DMS 273 (cell line): ENCODE data around the gene SSBP3.
"Not testable (repeated sequence)": the region's sequence is repeated elsewhere in the genome, so short reads cannot be mapped to it uniquely, and the experiment has no call there.

Experiments used
- DNase-seq: peaks from one replicate; lab custom pipeline; 2025; ENCODE audit not compliant: unreplicated experiment; lab: John Stamatoyannopoulos, UW

SSBP3 gene

DNA sequence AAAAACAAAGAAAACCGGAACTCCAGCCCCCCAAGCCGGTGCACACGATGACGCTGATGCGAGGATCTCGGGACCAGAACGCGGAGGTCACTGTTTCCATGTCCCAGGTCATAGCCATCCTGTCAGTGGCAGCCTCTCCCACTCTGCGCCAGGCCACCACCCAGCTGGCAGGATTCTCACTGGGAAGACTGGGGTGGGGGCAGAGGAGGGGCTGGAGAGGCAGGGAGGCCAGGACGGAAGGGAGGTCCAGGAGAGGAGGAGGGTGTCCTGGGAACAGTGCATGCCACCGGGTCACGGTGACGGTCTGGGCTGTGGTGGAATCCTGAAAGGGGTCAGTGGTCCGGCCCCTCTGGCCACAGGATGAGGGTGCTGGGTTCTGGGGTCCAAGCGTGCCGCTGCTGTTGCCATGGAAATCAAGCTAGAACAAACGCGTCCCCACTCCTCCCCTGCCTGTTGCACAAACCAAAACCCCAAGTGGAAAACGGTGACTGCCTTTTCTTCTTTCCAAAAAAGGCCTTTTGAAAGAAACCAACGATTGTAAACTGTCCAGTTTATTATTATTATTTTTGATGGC, 180.1 kb downstream of the SSBP3 start:
- no peak for DNase-seq

DNA sequence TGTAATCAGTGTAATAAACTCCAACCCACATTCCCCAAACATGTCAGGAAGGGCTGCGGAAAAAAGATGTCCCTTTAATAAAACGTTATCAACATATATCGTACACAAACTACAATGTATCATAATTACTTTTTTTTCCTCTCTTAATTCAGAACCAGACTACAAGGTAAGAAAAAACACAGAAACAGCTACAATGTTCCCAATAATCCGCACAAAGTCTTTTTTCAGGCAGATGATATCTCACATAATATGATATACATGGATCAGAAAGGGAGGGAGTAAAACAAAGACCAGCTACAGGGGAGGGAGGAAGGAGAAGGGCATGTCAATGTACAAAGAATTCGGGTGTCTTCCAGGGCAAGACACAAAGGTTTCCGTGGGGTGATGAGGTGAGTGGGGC, 180.8 kb downstream of the SSBP3 start:
- no peak for DNase-seq

DNA sequence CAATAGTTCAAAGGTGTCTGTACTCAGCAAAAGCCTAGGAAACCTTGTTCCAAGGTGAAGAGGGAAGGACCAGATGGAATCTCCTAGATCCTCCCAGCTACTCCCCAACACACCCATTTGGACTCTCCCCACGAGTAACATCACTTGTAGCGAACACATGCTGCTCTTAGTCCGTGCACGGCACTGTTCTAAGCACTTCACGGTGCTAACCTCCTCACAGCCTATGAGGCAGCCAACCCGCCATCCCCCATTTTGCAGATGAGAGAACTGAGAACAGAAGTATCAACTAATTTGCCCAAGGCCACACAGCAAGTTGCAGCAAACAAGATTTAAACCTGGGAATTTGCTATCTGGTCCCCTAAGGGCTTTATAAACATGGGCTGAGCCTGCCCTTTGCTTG, 182.0 kb downstream of the SSBP3 start:
- DNase-seq, result no peak

DNA sequence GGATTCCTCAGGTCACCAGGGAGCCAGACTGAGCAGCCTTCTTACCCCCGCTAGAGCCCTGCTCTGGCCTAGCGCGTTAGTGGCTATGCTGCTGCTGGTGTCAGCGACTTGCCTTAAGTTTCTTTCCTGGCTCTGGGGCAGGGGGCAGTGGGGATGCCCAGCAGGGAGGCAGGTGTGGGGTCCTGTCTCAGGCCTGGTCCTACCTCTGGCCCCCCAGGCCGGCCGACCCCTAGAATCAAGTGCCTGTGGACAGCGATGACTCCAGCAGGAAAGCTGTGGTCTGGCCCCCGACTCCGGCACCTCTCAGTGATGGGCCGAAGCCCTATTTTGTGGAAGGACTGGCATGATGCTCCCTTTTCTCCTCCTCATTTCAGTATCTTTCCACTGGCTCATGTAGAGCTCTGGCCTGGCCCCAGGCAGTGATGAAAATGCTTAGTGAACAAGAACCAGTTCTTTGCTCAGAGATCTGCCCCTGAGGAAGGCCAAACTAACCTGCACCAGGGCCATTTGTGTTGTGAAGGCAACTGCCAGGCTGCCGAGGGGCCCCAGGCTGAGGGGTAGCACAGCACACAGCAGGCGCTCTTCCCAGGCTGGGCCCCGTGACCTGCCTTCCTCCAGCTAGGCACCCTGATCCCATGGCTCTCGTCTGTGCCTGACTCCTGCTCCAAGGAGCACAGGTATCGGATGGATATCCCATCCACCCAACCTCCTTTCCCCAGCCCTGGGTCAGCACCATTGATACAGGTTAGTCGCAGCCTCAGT, 182.6 kb downstream of the SSBP3 start:
- DNase-seq, result no peak

DNA sequence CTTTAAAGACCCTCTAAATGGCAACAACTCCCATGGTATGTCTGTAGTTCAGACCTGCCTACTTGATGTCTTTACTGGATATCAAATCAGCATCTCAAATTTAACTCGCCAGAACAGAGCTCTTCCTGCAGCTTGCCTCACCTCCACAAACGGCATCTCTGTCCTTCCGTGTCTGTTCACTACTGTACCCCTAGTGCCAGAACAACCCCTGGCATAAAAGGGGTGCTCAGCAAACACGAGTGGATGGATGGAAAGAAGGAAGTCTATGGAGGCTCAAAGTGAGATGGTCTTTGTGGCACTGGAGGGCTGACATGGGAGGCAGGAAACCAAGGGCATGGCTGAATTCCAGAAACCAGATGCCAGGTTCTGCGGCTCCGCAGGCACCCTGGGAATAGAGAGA, 183.5 kb downstream of the SSBP3 start:
- peak; percentile 34 for DNase-seq

DNA sequence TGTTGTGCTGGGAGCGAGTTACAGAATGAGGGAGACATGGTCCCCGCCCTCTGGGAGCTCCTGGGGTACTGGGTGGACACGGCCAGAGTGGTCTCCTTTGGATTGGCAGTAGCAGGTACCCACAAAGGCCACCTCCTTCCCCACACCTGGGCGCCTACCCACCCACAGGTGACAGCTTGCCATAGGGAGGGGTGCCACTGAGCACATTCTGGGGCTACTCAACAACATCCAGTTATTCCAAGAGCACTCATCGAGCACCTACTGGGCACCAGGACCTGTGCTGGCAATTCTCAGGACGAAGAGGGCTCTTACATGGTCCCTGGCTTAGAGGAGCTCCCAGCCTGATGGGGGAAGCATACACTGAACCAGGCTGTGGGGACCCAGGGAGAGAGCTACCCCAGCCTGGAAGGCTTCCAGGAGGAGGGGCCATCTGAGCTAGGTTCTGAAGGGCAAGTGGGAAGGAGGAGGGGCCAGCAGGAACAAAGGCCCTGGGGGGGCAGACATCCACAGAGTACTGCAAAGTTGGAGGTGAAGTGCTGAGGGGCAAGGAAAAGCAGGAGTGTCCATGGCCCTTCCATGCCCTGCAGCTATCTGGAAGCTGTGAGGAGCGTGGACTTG, 184.2 kb downstream of the SSBP3 start:
- peak; percentile 59 for DNase-seq

DNA sequence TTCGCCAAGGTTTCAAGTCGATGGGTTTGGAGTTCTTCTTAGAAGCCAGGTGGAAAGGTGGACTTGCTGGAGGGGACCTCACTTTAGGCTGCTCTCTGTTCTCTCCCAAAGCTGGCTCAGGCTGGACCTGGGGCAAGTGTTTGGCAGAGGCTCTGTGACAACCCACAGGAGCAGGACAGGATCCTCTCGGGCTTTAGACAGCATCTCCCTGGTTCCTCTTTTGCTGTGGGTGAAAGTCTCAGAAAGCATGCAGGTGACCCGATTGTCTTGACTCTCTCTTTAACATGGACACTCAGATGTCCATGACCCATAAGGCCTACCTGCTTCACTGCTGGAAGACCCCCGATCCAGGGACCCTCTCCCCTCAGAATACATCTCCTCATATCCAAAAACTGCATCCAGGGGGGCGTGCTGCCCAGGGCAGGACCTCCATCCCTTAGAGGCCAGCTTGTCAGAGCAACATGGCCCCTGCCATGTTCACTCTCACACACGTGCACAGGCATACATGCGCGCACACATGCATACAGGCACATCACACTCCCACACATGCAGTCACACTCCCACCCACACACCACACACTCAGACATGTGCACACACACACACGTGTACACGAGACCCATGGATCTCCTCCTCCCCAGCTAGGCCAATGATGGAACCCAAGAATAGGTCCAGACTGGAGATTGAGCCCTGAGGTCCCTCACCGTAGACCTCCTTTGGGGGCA, 184.9 kb downstream of the SSBP3 start:
- no peak for DNase-seq

DNA sequence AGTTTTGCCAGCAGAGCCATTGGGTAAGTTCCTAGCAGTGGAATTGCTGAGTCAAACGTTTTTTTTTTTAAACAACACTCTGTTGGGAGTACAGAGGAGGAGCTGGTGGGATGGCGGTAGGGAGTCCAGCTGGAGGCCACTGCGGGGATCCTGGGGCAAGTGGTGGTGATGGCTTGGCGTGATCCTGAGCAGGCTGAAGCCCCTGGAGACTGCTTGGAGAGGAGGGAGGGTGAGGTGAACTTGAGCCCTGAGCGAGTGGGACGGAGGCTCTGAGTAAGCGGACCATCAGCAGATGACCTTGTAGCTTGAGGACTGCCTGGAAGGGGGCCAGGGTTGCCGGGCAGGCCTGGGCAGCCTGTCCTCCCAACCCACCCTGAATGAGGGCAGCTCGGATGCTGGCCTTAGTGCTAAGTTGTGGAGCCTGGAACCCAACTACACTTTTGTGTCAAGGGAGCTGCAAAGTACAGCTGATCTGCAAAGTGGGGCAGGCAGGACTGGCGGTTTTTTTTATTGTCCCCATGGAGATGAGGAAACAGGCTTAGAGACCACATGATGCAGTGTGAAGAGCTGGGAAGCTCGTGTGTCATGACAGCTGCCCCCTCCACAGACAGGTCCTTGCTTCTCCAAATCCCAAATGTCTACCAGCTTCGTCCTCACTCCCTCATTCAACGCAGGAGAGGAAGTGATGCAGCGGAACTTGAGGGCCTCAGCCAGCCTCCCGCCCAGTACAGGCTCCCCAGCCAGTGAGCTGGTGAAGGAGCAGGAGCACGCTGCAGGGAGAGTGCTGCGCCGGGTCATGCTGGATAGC, 186.0 kb downstream of the SSBP3 start:
- DNase-seq, result peak; percentile 65

DNA sequence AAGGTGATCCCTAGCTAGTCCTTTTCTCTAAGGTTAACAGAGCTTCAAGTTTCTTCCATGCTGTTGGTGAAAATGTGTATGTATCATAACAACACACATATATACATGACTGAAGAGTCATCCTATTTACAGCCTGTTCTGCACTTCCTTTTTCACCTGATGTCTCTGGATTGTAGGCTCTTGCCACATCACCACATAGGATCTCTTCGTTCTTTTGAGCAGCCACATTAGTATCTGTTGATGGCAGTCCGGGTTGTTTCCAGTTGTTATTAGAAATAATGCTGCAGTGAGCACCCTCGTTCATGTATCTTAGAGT, 186.5 kb downstream of the SSBP3 start:
- DNase-seq, result no peak

DNA sequence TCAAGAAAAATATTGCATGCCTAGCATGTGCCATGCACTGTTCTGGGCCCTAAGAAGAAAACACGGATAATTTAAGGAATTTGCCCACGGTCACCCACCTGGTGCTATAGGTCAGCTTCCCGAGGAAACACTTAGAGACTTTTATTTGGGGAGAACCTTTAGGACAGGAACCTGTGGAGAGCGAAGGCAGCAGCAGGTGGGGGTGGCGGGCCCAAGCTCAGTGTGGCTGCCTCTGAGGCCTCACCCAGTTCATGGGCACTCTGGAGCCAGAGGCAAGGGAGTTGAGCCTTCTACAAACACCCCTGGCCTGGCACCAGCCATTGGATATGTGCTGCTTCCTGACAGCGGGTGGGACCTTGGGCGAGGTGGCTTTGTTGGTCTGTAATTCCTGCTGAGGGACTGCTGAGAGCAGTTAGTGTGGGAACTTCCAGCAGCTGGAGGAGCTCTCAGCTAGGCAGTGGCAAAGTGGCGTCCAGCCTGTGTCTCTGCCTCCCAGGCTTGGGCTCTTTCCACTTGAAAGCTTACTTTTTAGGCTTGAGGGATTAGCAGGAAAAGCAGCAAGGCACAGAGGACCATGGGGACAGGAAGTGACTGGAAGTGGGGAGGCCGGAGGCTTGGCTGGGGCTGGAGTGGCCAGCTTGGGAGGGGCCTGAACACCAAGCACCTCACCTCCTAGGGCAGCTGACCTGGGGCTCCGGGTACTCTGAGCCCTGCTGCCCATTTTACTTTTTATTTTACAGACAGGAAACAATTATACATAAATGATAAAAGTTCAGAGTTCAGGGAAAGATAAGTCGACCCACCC, 187.1 kb downstream of the SSBP3 start:
- DNase-seq, result peak; percentile 30

DNA sequence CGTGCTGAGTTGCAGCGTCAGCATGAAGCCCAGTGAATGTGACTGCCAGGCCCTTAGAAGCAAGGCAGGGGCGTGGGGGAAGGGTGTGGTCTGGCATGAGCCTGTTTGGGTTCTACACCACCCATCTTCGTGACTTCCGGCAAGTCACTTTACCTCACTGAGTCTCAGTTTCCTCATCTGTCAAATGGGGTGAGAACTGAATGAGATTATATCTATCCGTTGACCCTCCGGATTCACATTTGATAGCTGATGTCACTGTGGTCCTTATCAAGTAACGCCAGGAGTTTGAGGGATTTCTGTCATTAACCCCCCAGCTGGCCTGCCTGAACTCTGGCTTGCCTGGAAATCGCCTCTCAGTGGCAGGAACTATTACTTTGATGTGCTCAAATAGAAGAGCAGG, 190.7 kb downstream of the SSBP3 start:
- DNase-seq, result no peak

DNA sequence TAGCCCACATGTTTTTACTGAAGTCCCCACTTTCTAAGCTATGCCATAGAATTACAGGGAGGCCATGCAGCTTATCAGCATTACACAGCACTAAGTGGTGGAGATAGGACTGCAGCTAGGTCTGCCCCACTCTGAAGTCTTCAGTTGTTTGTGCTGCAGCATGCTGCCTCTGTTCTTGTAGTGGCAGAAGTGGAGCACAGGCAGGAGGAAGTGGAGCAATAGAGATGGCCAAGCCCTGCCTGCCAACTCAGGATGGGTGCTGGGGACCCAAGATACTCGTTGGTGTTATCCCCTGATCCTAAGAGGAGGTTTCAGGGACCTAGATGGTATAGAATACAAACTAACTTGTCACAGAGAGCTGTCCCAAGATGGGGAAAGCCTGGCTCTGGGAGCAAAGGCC, 193.3 kb downstream of the SSBP3 start:
- no peak for DNase-seq

DNA sequence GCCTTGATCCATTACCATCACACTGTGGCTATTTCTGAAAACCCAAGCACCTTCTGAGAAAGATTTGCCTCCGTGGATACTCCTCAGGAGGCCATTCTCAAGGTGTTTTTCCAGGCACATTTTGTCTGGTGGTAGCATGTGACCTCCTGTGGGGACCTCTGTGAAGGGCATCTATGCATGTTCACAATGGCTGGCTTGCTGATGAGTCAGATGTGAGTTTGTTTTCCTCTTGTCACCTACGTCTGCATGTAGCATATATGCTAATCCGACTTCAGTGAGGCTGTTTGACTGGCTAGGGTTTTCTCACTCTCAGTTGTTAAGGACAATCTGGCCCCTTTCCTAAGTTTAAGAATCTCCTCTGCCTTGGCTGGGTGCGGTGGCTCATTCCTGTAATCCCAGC, 198.3 kb downstream of the SSBP3 start:
- DNase-seq, result not testable (repeated sequence)

DNA sequence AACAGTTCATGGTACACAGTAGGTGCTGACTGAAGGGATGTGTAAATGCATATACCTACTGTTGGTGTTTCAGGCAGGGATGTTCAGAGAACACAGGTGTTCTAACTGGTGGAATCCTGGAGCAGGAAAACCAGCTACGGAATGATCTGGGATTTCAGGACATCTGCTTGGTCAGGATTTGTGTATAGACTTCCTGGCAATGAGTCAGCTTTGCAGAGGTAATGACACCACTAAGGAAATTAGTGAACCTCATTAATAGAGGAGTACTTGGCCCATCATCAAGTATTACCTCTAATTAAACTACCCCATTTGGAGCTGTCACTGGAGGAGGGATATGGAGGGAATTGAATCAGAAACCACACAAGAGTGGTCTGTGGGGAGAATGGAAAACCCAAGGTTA, 198.9 kb downstream of the SSBP3 start:
- no peak for DNase-seq

DNA sequence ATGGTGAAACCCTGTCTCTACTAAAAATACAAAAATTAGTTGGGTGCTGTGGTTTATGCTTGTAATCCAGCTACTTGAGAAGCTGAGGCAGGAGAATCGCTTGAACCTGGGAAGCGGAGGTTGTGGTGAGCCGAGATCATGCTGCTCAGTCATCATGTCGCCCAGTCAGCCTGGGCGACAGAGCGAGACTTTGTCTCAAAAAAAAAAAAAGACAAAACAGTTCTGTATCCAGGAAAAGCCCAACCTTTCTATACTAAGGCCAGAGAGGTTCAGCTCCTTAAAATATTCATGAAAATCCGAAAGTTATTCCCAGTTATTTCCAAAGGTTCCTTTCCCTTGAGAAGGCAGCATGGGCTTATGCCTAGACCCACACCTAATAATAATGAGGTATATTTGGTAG, 202.0 kb downstream of the SSBP3 start:
- no peak for DNase-seq

DNA sequence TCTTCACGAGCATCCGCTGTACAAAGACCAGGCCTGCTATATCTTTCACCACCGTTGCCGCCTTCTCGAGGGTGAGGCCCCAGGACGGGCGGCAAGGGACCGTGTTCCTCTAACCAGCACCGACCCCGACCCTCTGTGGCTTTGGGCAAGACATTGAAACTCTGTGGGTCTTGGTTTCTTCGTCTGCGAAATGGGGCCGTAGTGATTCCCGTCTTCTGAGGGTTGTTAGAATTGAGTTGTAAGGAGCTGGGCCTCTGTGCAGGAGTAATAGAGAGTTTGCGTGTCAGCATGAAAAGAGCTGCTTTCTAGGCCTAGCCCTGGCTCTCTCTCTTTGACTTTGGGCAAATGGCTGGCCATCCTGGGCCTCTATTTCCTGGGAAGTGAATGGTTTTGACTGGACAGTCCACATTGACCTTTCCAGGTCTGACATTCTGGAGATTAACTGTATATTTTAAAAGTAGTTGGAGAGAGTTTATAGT, 205.6 kb downstream of the SSBP3 start:
- DNase-seq, result no peak

DNA sequence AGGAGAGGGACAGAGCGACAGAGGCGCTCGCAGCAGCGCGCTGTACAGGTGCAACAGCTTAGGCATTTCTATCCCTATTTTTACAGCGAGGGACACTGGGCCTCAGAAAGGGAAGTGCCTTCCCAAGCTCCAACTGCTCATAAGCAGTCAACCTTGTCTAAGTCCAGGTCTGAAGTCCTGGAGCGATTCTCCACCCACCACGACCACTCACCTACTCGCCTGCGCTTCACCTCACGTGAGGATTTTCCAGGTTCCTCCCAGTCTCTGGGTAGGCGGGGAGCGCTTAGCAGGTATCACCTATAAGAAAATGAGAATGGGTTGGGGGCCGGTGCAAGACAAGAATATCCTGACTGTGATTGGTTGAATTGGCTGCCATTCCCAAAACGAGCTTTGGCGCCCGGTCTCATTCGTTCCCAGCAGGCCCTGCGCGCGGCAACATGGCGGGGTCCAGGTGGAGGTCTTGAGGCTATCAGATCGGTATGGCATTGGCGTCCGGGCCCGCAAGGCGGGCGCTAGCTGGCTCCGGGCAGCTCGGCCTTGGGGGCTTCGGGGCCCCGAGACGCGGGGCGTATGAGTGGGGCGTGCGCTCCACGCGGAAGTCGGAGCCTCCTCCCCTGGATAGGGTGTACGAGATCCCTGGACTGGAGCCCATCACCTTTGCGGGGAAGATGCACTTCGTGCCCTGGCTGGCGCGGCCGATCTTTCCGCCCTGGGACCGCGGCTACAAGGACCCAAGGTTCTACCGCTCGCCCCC, 206.3 kb downstream of the SSBP3 start, which contains the start of the genes CYB5RL and MRPL37:
Gene CYB5RL (minus strand): TSS at position 266 of the 754 bp plus-strand sequence. CDS start 4,414 bp downstream, outside the sequence.
Gene MRPL37 (plus strand): TSS at position 403 of the 754 bp plus-strand sequence. CDS start 77 bp downstream, at position 480.
- peak; percentile 99 for DNase-seq

DNA sequence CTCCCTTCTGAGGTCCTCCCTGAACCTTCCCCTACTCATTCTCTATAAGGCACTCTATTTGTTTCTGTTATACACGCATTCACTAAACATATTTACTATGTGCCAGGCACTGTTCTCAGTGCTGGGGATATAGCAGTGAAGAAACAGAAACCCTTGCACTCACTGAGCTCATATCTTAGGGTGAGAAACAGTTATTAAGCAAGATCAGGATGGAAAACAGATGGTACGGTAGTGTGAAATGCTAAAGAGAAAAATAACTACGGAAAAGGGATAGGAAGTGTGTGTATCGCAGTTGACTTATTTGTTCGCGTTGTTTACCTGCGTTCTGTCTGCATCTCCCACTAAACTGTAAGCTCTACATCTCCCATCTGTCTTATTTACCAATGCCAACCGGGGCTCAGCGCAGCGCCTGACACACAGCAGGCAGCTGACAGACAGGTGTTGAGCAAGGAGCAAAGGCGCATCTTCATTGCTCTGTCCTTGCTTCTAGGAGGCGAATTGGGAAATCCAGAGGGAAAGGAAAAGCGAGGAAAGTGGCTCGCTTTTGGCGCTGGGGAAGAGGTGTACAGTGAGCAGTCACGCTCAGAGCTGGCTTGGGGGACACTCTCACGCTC, 206.9 kb downstream of the SSBP3 start:
- no peak for DNase-seq

DNA sequence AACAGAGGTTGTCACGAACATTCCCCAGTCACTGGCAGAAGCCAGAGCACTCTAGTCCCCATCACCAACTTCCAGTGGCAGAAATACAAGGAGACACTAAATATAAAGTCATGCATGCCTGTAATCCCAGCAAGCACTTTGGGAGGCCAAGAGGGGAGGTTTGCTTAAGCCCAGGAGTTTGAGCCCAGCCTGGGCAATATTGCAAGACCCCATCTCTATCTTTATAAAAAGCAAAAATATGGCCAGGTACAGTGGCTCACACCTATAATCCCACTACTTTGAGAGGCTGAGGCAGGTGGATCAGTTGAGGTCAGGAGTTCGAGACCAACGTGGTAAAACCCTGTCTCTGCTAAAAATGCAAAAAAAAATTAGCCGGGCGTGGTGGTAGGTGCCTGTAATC, 212.7 kb downstream of the SSBP3 start:
- DNase-seq, result no peak
